VCaP (cell line): ENCODE results near the gene SSNA1.

Source experiments
- H3K27ac ChIP-seq: fragments of 450-650 bp; 2 replicates; pipeline ENCODE4 v1.5.1; 2017
- CTCF ChIP-seq: fragments of 450-650 bp; conservative IDR thresholded peaks from 2 replicates; pipeline ENCODE4 v1.5.1; 2017; ENCODE audit warnings: mild to moderate bottlenecking, moderate library complexity

SSNA1 gene

GRCh38 chr9:137211532-137211931, 23.1 kb downstream of the SSNA1 start:
- TF ChIP-seq CTCF: no peak
- no peak overlapping the region for H3K27ac ChIP-seq

GRCh38 chr9:137212520-137212919, 24.0 kb downstream of the SSNA1 start:
- H3K27ac ChIP-seq: no peak overlapping the region
- no peak for TF ChIP-seq CTCF

DNA sequence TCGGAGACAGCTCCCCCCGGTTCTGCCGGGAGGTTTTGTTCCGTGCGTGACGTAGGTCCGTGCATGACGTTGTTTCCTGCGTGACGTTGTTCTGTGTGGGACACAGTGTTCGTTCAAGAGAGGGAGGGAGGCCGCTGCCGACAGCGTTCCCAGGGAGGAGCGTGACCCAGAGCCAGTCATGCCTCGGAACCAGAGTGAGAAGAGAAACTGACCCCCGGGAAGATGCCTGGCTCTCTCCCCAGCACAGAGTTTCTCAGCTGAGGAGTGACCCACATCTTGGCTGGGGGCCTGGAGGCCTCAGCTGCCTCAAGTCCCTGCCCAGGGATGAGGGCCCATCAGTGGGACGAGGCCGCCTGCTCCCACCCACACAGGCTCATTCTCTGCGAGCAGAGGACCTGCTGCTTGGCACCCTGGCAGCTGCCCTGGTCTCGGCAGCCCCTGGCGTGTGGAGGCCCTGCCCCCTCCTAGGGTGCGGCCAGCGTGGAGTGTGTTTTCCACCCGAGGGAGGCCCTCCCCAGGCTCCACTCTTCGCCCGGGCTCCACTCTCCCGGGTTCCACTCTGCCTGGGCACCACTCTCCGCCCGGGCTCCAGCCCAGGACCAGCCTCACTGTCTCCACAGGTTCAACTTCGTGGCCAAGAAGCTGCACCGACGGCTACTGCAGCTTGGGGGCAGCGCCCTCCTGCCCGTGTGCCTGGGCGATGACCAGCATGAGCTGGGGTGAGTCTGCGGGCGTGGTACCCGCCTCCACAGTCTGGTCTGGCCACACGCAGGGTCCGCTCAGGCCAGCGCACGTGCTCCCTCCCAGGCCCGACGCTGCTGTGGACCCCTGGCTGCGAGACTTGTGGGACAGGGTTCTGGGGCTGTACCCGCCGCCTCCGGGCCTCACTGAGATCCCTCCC, 24.9 kb downstream of the SSNA1 start:
- H3K27ac ChIP-seq: no peak overlapping the region

GRCh38 chr9:137214620-137215019, 26.1 kb downstream of the SSNA1 start:
- H3K27ac ChIP-seq: no peak overlapping the region
- TF ChIP-seq CTCF: no peak

More for the DNA sequence above, 24.9 kb downstream of the SSNA1 start:
- TF ChIP-seq CTCF: peak; percentile 30

DNA sequence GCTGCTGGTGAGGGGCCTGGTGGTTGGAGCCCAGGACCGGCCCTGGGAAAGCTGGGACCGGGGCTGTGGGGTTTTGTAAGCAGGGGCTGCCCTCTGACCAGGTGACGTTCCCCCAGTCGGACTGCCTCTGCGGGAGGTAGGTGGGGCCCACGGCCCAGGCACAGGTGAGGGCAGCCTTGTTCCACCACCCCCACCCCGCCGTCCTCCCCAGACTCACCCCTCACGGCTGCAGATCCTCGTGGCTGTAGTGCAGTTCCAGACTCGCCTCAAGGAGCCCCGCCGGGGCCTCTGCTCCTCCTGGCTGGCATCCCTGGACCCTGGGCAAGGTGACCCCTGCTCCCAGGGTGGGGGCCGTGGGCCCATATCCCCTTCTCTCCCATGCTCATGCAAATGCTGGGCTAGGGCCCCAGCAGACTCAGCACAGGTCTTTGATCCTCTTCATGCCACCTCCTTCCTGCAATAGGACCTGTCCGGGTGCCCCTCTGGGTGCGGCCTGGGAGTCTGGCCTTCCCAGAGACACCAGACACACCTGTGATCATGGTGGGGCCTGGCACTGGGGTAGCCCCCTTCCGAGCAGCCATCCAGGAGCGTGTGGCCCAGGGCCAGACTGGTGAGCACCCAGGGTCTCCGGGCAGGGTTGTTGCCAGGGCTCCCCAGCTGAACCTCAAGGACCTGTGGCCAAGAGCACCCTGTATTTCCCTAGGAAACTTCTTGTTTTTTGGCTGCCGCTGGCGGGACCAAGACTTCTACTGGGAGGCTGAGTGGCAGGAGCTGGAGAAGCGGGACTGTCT, 26.9 kb downstream of the SSNA1 start:
- no peak for TF ChIP-seq CTCF
- H3K27ac ChIP-seq: peak overlapping the region; percentile 97; the same call in 1 of the 2 replicates

DNA sequence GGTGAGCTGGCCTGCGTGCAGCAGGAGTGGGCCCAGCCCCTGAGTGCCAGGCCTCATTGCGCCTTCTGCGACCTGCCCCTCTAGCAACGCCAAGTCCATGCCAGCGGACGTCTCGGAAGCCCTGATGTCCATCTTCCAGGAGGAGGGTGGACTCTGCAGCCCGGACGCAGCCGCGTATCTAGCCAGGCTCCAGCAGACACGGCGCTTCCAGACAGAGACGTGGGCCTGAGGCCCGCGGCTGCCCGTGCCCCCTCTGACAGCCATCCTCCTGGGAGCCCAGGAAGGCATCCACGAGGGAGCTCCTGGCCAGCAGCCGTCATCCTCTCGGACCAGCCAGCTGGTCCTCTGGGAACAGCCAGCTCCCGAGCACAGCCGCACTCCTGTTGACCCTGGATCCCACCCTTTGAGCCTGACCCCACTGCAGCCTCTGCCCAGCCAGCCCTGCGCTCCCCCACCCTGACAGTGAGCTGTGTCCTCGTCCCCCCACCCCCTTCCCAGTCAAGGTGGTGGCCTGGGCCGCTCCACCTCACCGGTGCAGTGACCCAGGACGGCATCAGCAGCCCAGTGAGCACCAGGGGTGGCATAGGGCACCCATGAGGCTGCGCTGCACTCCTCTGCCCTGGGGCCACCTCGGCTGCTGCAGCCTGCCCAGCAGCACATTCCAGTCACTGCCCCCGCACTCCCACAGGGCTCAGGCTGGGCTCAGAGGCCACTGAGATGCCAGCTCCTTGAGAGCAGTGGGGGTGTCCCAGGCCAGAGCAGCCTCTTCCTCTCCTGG, 27.9 kb downstream of the SSNA1 start:
- peak overlapping the region; percentile 97 for H3K27ac ChIP-seq
- TF ChIP-seq CTCF: no peak
